ENCODE data around the gene GAPVD1. TPM values are rescaled to one million over a fixed set of nuclear protein-coding genes. Genes with fewer than 3 reads are reported as not detected.

The GAPVD1 gene
- total RNA-seq, 1 donor: 88.9 TPM

DNA sequence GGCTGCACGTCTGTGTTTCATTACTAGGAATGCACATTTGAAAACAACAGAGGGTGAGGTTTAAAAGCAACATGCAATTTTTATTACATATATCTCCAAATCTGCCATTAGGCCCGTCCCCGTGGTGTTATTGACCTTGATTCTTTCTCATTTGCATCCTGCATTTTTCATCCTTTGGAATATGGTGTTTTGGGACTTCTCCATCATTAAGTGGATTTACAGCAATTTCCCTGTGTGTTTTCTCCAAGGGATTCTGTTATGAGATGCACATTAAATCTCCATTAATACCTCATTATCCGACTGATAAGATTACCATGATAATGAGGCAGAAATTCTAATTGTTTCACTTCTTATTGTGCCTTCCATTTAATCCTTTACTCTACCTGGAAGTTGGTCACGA, 117.6 kb downstream of the GAPVD1 start:
- DNase-seq (ENCODE audit: low read depth): no peak
- H3K4me3 ChIP-seq (ENCODE audit: low read depth, low read length): no peak overlapping the region
- TF ChIP-seq, protein P1, sequence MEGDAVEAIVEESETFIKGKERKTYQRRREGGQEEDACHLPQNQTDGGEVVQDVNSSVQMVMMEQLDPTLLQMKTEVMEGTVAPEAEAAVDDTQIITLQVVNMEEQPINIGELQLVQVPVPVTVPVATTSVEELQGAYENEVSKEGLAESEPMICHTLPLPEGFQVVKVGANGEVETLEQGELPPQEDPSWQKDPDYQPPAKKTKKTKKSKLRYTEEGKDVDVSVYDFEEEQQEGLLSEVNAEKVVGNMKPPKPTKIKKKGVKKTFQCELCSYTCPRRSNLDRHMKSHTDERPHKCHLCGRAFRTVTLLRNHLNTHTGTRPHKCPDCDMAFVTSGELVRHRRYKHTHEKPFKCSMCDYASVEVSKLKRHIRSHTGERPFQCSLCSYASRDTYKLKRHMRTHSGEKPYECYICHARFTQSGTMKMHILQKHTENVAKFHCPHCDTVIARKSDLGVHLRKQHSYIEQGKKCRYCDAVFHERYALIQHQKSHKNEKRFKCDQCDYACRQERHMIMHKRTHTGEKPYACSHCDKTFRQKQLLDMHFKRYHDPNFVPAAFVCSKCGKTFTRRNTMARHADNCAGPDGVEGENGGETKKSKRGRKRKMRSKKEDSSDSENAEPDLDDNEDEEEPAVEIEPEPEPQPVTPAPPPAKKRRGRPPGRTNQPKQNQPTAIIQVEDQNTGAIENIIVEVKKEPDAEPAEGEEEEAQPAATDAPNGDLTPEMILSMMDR (IDR thresholded peaks at IDR 0.05; ENCODE audit: insufficient read depth, low read depth, low read length): no peak

DNA sequence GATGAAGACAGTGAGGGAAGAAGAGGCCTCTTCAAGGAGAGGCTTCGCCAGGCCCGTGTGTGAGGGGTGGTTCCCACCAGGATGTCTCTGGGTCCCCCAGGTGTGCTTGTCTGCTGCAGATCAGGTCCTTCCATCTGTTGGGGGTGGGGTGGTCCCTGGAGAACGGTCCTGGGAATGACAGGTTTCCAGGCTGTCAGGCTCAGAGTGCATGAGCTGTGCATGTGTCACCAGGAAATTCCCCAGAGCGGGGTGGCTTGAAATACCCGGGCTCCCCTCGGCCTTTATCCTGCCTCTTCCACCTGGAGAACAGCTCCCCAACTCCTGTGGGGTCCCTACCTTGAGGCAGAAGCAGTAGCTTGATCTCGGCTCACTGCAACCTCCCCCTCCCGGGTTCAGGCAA, 118.8 kb downstream of the GAPVD1 start:
- TF ChIP-seq, protein P1 (IDR thresholded peaks at IDR 0.05; ENCODE audit: insufficient read depth, low read depth, low read length): no peak
- DNase-seq (ENCODE audit: low read depth): no peak

DNA sequence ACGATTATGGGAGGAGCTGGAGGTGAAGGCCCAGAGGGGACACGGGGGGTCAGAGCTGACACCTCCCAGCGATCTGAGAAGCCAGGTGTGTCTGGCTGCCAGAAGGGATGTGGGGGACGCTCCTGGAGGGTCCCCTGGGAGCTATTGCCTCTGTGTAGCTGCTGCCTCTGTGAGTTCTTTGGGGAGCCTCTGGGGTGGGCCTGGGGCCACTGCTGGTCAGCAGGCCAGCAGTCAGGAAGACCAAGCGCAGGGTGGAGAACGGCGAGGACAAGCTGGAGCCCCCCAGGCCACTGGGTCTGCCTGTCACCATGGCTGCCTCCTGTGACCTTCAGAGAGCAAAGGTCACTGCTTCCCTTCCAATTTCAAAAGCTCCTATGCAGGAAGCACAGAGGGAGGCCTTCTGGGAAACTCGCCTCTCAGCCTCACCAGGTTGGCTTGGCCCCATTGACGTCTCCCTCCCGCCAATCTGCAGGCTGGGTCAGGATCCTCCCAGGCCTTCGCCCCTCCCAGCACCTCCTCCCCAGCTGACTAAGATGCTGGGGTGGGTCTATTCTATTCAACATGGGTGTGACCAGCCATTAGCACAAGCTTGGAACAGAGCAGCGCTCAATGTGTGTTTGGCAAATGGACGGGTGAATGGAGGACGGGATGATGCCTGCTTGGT, 126.4 kb downstream of the GAPVD1 start:
- no peak overlapping the region for H3K4me3 ChIP-seq (ENCODE audit: low read depth, low read length)
- TF ChIP-seq, protein P1 (IDR thresholded peaks at IDR 0.05; ENCODE audit: insufficient read depth, low read depth, low read length): no peak
- DNase-seq (ENCODE audit: low read depth): no peak

More for the DNA sequence above, 118.8 kb downstream of the GAPVD1 start:
- H3K4me3 ChIP-seq (ENCODE audit: low read depth, low read length): no peak overlapping the region

DNA sequence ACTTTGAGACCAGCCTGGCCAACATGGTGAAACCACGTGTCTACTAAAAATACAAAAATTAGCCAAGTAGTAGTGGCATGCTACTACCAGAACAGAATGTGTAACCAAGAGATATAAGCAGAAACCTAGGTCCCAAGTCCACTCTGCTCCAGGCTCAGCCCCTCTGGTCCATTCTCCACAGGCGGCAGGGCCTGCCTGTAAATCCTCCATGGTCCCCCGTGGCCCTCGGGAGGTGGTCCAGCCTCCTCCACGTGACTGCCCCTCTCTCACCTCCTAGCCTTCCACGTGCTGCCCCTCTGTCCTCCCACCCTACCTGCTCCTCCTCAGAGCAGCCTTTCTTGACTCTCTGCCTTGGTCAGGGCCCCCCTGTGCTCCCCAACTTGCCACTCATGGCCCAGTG, 127.4 kb downstream of the GAPVD1 start:
- no peak for DNase-seq (ENCODE audit: low read depth)
- TF ChIP-seq, protein P1 (IDR thresholded peaks at IDR 0.05; ENCODE audit: insufficient read depth, low read depth, low read length): no peak
- H3K4me3 ChIP-seq (ENCODE audit: low read depth, low read length): no peak overlapping the region

DNA sequence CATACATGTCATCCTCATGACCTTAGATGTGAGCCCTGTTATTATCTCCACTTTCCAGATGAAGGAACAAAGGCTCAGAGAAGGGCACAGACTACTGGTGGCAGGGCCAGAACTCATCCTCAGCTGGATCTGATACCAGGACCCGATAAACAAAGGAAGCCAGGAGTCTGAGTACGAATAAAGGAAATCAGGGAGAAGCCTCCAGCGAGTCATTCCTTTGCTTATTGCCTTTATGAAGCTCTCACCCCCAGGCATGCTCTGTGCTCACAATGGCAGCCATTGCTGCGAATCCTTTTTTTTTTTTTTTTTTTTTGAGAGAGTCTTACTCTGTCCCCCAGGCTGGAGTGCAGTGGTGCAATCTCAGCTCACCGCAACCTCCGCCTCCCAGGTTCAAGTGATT, 130.1 kb downstream of the GAPVD1 start:
- no peak for DNase-seq (ENCODE audit: low read depth)
- no peak overlapping the region for H3K4me3 ChIP-seq (ENCODE audit: low read depth, low read length)
- TF ChIP-seq, protein P1 (IDR thresholded peaks at IDR 0.05; ENCODE audit: insufficient read depth, low read depth, low read length): no peak

DNA sequence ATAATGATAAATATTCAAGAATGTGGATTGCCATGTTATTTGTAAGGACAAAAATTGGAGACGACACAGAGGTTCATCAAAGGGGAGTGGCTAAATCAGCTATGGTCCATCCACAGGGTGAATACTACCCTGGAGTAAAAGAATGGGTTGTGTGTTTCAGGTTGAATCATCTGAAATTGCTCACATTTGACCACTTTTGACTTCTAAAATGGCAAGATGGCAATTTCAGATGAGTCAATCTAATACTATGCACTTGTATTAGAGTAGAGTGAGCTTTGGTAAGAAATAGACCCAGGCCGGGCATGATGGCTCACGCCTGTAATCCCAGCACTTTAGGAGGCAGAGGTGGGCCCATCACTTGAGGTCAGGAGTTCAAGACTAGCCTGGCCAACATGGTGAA, 131.8 kb downstream of the GAPVD1 start:
- H3K4me3 ChIP-seq (ENCODE audit: low read depth, low read length): no peak overlapping the region
- TF ChIP-seq, protein P1 (IDR thresholded peaks at IDR 0.05; ENCODE audit: insufficient read depth, low read depth, low read length): no peak
- DNase-seq (ENCODE audit: low read depth): no peak

DNA sequence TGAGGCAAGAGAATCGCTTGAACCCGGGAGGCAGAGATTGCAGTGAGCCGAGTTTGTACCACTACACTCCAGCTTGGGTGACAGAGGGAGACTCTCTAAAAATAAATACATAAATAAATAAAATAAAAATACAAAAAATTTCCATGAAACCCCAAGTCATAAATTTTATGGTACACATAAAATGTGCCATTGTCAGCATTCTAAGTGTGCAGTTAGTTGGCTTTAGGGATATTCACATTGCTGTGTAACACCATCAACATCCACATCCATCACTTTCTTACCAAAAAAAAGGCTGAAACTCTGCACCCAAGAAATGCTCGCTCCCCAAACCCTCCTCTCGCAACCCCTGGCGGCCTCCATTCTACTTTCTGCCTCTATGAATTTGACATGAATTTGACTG, 135.2 kb downstream of the GAPVD1 start:
- no peak for DNase-seq (ENCODE audit: low read depth)
- TF ChIP-seq, protein P1 (IDR thresholded peaks at IDR 0.05; ENCODE audit: insufficient read depth, low read depth, low read length): no peak
- no peak overlapping the region for H3K4me3 ChIP-seq (ENCODE audit: low read depth, low read length)

Measured in fibroblast of villous mesenchyme (primary cell).